HepG2 (cell line): ENCODE data around the gene OR5B21. TPM values are rescaled to one million over a fixed set of nuclear protein-coding genes. Genes with fewer than 3 reads are reported as not detected.

Source experiments
- ATAC-seq: fragments of 200-7000 bp; cut with Tn5 transposase; 3 replicates; pipeline ENCODE4 v1.9.1; 2020; ENCODE audit warnings: mild to moderate bottlenecking, moderate library complexity
- BruUV-seq: library from RNA; stranded (reverse); fragments of 400-500 nt; replicated peaks from 2 replicates; lab custom pipeline; 2021; lab: Mats Ljungman, UMichigan
- CTCF ChIA-PET: fragments of 300-600 bp; formaldehyde crosslinking; extraction: SDS; loops from one replicate; lab custom pipeline; 2021; ENCODE audit warnings: low total read pairs, inconsistent platforms, low intra/inter-chr PET ratio; lab: Yijun Ruan, JAX
- POLR2A ChIA-PET: fragments of 350-600 bp; sonication (Branson Sonifier 250); formaldehyde crosslinking; loops from one replicate; lab custom pipeline; 2020; ENCODE audit warnings: antibody characterized with exemption, inconsistent platforms; lab: Yijun Ruan, JAX
- DNase-seq: peaks from one replicate; pipeline ENCODE4 v3.0.0-alpha.2; 2015; ENCODE audit warnings: low spot score
- FAIRE-seq: peaks from 3 replicates; lab custom pipeline; 2011; peaks lifted over from hg19 to GRCh38; lab: Jason Lieb, UNC
- H2AFZ ChIP-seq: one replicate; pipeline ENCODE4 v1.6.1; 2011; ENCODE audit warnings: low read length, inconsistent platforms
- H3K27ac ChIP-seq: fragments of 300-600 bp; 3 replicates; pipeline ENCODE4 v1.8.0; 2011; ENCODE audit warnings: mixed run types, mild to moderate bottlenecking, mixed read lengths, low read length, inconsistent platforms; ENCODE audit not compliant: insufficient read depth; ENCODE audit errors: extremely low read length
- H3K27me3 ChIP-seq, 2 experiments: fragments of 200-600 bp in 1 of 2; 2 replicates in 1 of 2; 3 replicates in 1 of 2; pipeline versions ENCODE4 v1.6.0 to v1.8.0; 2011; ENCODE audit warnings: low read length in 2 of 2, mild to moderate bottlenecking in 2 of 2, moderate library complexity in 2 of 2, inconsistent platforms in 1 of 2; ENCODE audit not compliant: insufficient read depth in 2 of 2, control insufficient read depth in 1 of 2
- H3K36me3 ChIP-seq, 2 experiments: fragments of 200-600 bp in 1 of 2; replicated peaks in 1 of 2; 2 replicates in 1 of 2; 3 replicates in 1 of 2; pipeline versions ENCODE4 v1.5.1 to v1.8.0; 2011; ENCODE audit warnings: low read length in 2 of 2, inconsistent platforms in 1 of 2; ENCODE audit not compliant: insufficient read depth in 2 of 2, control insufficient read depth in 1 of 2
- H3K4me1 ChIP-seq: 2 replicates; pipeline ENCODE4 v1.5.1; 2012; ENCODE audit warnings: low read length, inconsistent platforms; ENCODE audit not compliant: insufficient read depth
- H3K4me2 ChIP-seq: 2 replicates; pipeline ENCODE4 v1.6.0; 2011; ENCODE audit warnings: low read depth, low read length, inconsistent platforms
- H3K4me3 ChIP-seq, 3 experiments: fragments of 200-600 bp in 1 of 3; sonication (generic), shearing (Covaris generic) in 1 of 3; replicated peaks in 1 of 3; 2 replicates each; pipeline ENCODE4 v1.5.1; 2011 to 2016; ENCODE audit warnings: low read length in 3 of 3, inconsistent platforms in 2 of 3, low read depth in 2 of 3, mild to moderate bottlenecking in 2 of 3, control low read depth in 1 of 3, mixed read lengths in 1 of 3; ENCODE audit not compliant: insufficient read depth in 1 of 3
- H3K79me2 ChIP-seq: one replicate; pipeline ENCODE4 v1.6.1; 2011; ENCODE audit warnings: low read length, inconsistent platforms; ENCODE audit not compliant: insufficient read depth
- H3K9ac ChIP-seq: 2 replicates; pipeline ENCODE4 v1.6.0; 2011; ENCODE audit warnings: mild to moderate bottlenecking, low read depth, low read length, inconsistent platforms; ENCODE audit not compliant: insufficient read depth
- H3K9me3 ChIP-seq: 2 replicates; pipeline ENCODE4 v1.5.1; 2012; ENCODE audit warnings: mild to moderate bottlenecking, low read length
- H4K20me1 ChIP-seq: 2 replicates; pipeline ENCODE4 v1.6.0; 2011; ENCODE audit warnings: inconsistent platforms, mild to moderate bottlenecking, low read length, moderate library complexity; ENCODE audit not compliant: insufficient read depth
- MEF2D ChIP-seq: sonication (generic); formaldehyde crosslinking; IDR thresholded peaks from 2 replicates; pipeline ENCODE4 v1.5.1; 2020; ENCODE audit warnings: mild to moderate bottlenecking, missing genetic modification reagents
- MZF1 ChIP-seq: sonication (generic); formaldehyde crosslinking; IDR thresholded peaks from 2 replicates; pipeline ENCODE4 v1.8.1; 2023; ENCODE audit warnings: mild to moderate bottlenecking, missing genetic modification reagents, borderline replicate concordance
- RXRB ChIP-seq: IDR thresholded peaks from 2 replicates; pipeline ENCODE4 v1.6.1; 2016; ENCODE audit warnings: borderline replicate concordance, missing genetic modification reagents, missing compliant biosample characterization
- ZNF619 ChIP-seq: sonication (generic); formaldehyde crosslinking; IDR thresholded peaks from 2 replicates; pipeline ENCODE4 v1.4.0; 2020; ENCODE audit warnings: mild to moderate bottlenecking, missing genetic modification reagents
- ZNF841 ChIP-seq: sonication (generic); formaldehyde crosslinking; IDR thresholded peaks from 2 replicates; pipeline ENCODE4 v1.8.1; 2023; ENCODE audit warnings: missing genetic modification reagents, borderline replicate concordance
- ZSCAN30 ChIP-seq: sonication (generic); formaldehyde crosslinking; IDR thresholded peaks from 2 replicates; pipeline ENCODE4 v1.5.0; 2020; ENCODE audit warnings: mild to moderate bottlenecking, missing genetic modification reagents
- ZSCAN31 ChIP-seq: sonication (generic); formaldehyde crosslinking; IDR thresholded peaks from 2 replicates; pipeline ENCODE4 v1.5.0; 2020; ENCODE audit warnings: low read depth, mild to moderate bottlenecking, missing genetic modification reagents
- WGBS: methylation state at CpG from one replicate; pipeline ENCODE4 v1.1.6; 2017; ENCODE audit warnings: low lambda C conversion rate; 5-methylcytosine and 5-hydroxymethylcytosine counted together
- in situ Hi-C: cut with HindIII; loops from 2 replicates; pipeline ENCODE4 v1.10.0; 2017; ENCODE audit warnings: low pct_unique_long_range_greater_than_20kb; ENCODE audit not compliant: extremely low pct_ligation_motif_present
- intact Hi-C: fragments of 100-400 bp; cut with micrococcal nuclease; formaldehyde crosslinking; loops from one replicate; pipeline ENCODE4 v1.10.0; 2022; ENCODE audit not compliant: unreplicated experiment
- polyA plus RNA-seq, 8 experiments: library from polyadenylated mRNA; depleted of rRNA in 3 of 8; stranded (reverse) in 7 of 8; unstranded in 1 of 8; fragments of >200 nt; fragmentation: Illumina TruSeq in 4 of 8; extraction: Trizol in 4 of 8; gene quantifications; 2 replicates each; pipeline versions ENCODE4 v1.2.1 to v1.2.3, GENCODE V29; 2011 to 2016; ENCODE audit warnings: low read depth in 4 of 8, missing spikeins in 1 of 8, mixed read lengths in 1 of 8; ENCODE audit not compliant: insufficient read depth in 1 of 8
- total RNA-seq, 5 experiments: library from RNA; depleted of rRNA; stranded (reverse); fragments of >200 nt; fragmentation: Illumina TruSeq; extraction: Trizol; gene quantifications; 2 replicates each; pipeline ENCODE4 v1.2.3, GENCODE V29; 2016; ENCODE audit warnings: low read depth in 1 of 5
- TF ChIP-seq, protein P1 (sequence below): sonication (generic); formaldehyde crosslinking; IDR thresholded peaks from 2 replicates; pipeline ENCODE4 v1.4.0; 2020; ENCODE audit warnings: missing genetic modification reagents

OR5B21 gene
- total and polyA plus RNA-seq, 2 of the 13 experiments (the other 11 are each of a cell fraction or from before 2014, with no cell fraction given) = not detected

DNA sequence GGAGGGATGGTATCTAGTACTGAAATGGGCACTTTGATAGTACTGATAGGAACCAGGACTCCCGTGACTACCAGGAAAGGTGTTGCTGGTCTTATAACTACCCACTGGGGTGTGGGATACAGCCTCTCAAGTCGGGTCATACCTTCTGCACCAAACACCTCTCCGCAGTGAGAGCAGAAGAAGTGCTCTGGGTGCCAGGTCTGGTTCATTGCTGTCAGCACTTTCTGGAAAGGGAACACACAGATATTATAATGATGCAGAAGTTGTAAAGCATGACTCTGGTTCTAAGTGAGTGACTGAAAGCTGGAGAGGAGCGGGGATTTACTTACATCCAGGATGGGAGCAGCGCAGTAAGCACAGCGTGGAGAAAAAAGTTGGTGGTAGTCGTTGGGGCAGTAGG, 41.7 kb upstream of the OR5B21 start:
- intact Hi-C loops (no loop called here), in situ Hi-C loops (loop anchor here (25.0 kb wide), 1 partner anchor 238 kb away; no protein-coding TSS in a partner anchor)
- no peaks in the 10 kb centered on the region for H3K9me3 ChIP-seq
- no peaks in the 10 kb centered on the region for H3K79me2 ChIP-seq
- peaks cover 0 to 2% of the 10 kb centered on the region in 2 experiments; a peak in 1 of 5 replicates for H3K36me3 ChIP-seq
- CTCF ChIA-PET = no interaction called here
- no peak overlapping the region for H3K9ac ChIP-seq
- 88% methylated on average over 7 of the region's 7 CpGs for WGBS
- POLR2A ChIA-PET = no interaction called here
- FAIRE-seq (no peak), DNase-seq (no peak), ATAC-seq (no peak)
- TF ChIP-seq ZSCAN30 (CRISPR knock-in tag) (no peak), ZSCAN31 (CRISPR knock-in tag) (no peak), MEF2D (CRISPR knock-in tag) (no peak), ZNF619 (CRISPR knock-in tag) (no peak), ZNF841 (no peak), RXRB (CRISPR knock-in tag) (no peak), MZF1 (CRISPR knock-in tag) (no peak)
- TF ChIP-seq, protein P1, sequence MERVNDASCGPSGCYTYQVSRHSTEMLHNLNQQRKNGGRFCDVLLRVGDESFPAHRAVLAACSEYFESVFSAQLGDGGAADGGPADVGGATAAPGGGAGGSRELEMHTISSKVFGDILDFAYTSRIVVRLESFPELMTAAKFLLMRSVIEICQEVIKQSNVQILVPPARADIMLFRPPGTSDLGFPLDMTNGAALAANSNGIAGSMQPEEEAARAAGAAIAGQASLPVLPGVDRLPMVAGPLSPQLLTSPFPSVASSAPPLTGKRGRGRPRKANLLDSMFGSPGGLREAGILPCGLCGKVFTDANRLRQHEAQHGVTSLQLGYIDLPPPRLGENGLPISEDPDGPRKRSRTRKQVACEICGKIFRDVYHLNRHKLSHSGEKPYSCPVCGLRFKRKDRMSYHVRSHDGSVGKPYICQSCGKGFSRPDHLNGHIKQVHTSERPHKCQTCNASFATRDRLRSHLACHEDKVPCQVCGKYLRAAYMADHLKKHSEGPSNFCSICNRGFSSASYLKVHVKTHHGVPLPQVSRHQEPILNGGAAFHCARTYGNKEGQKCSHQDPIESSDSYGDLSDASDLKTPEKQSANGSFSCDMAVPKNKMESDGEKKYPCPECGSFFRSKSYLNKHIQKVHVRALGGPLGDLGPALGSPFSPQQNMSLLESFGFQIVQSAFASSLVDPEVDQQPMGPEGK (CRISPR knock-in tag) = no peak
- no peak overlapping the region for H3K4me2 ChIP-seq
- no peaks in the 10 kb centered on the region for H4K20me1 ChIP-seq
- H3K4me3 ChIP-seq = no peak overlapping the region
- no peak overlapping the region for H2AFZ ChIP-seq
- H3K27ac ChIP-seq = no peak overlapping the region
- H3K4me1 ChIP-seq = no peaks in the 10 kb centered on the region
- no peaks in the 10 kb centered on the region for H3K27me3 ChIP-seq
- BruUV-seq = no TSS peak
